GM23338 (cell line): Measurements from ENCODE around the gene SNAPC4.

Experiments used
- CREB1 ChIP-seq: fragments of 250-450 bp; sonication (Bioruptor Pico); IDR thresholded peaks from 2 replicates; pipeline ENCODE4 v1.5.0; 2020; ENCODE audit warnings: low read depth, mild to moderate bottlenecking, moderate library complexity
- CTCF ChIP-seq, 2 experiments: fragments of 200-600 bp in 1 of 2; sonication (generic) in 1 of 2; conservative IDR thresholded peaks; 2 replicates each; pipeline versions ENCODE4 v1.5.1 to v1.6.1; 2016 to 2017; ENCODE audit warnings: antibody characterized with exemption in 2 of 2, low read depth in 2 of 2, mild to moderate bottlenecking in 2 of 2, moderate library complexity in 1 of 2
- ETS1 ChIP-seq: IDR thresholded peaks from 2 replicates; pipeline ENCODE4 v1.6.1; 2016; ENCODE audit warnings: antibody characterized with exemption
- EZH2 ChIP-seq: fragments of 200-600 bp; sonication (generic); IDR thresholded peaks from one replicate; pipeline ENCODE4 v1.8.0; 2017; ENCODE audit warnings: antibody characterized with exemption, mild to moderate bottlenecking, low read depth; ENCODE audit not compliant: unreplicated experiment
- EZH2phosphoT487 ChIP-seq: fragments of 200-600 bp; sonication (generic); IDR thresholded peaks from one replicate; pipeline ENCODE4 v1.8.1; 2018; ENCODE audit warnings: antibody characterized with exemption; ENCODE audit not compliant: unreplicated experiment
- POLR2AphosphoS5 ChIP-seq: IDR thresholded peaks from 2 replicates; pipeline ENCODE4 v1.6.1; 2016; ENCODE audit warnings: antibody characterized with exemption, low read depth
- REST ChIP-seq: IDR thresholded peaks from one replicate; pipeline ENCODE4 v1.6.1; 2018; ENCODE audit warnings: antibody characterized with exemption; ENCODE audit not compliant: unreplicated experiment
- STAT1 ChIP-seq: IDR thresholded peaks from one replicate; pipeline ENCODE4 v1.6.1; 2016; ENCODE audit warnings: antibody characterized with exemption; ENCODE audit not compliant: unreplicated experiment

GRCh38 chr9:136371533-136371880 is 28.5 kb downstream of the SNAPC4 start:
- TF ChIP-seq CTCF (conservative IDR thresholded peaks at IDR 0.05; ENCODE audit: low read depth in 2 of 2) (no peak), EZH2 (no peak), POLR2AphosphoS5 (no peak), REST (no peak), CREB1 (CRISPR knock-in tag) (no peak), EZH2phosphoT487 (no peak), STAT1 (no peak), ETS1 (no peak)
